WTC11 (cell line): ENCODE results near the gene GDF7. TPM values are rescaled to one million over a fixed set of nuclear protein-coding genes. Genes with fewer than 3 reads are reported as not detected.

Experiments used
- ATAC-seq: fragments of 200-7000 bp; cut with Tn5 transposase; 2 replicates; pipeline ENCODE4 v1.10.0; 2021; ENCODE audit warnings: mild to moderate bottlenecking, moderate library complexity
- CTCF ChIA-PET: fragments of 300-600 bp; sonication (Branson Sonifier 250); formaldehyde crosslinking; loops from one replicate; lab custom pipeline; 2021; ENCODE audit warnings: antibody characterized with exemption; lab: Charles Lee
- POLR2A ChIA-PET: fragments of 350-600 bp; sonication (Branson Sonifier 250); formaldehyde crosslinking; loops from one replicate; lab custom pipeline; 2021; ENCODE audit warnings: antibody characterized with exemption; lab: Charles Lee
- DNase-seq: peaks from one replicate; pipeline ENCODE4 v3.0.0; 2021; ENCODE audit warnings: low spot score
- H3K27ac Mint-ChIP-seq: 2 replicates; pipeline ENCODE4 v1.8.0; 2021; ENCODE audit warnings: mixed read lengths
- H3K27me3 Mint-ChIP-seq: 2 replicates; pipeline ENCODE4 v1.8.0; 2021; ENCODE audit warnings: low read depth, mild to moderate bottlenecking, moderate library complexity, mixed read lengths
- H3K36me3 Mint-ChIP-seq: 2 replicates; pipeline ENCODE4 v1.8.0; 2021; ENCODE audit warnings: mixed read lengths
- H3K4me1 Mint-ChIP-seq: 2 replicates; pipeline ENCODE4 v1.8.0; 2022; ENCODE audit warnings: mixed read lengths
- H3K4me3 Mint-ChIP-seq: 2 replicates; pipeline ENCODE4 v1.8.0; 2021; ENCODE audit warnings: mild to moderate bottlenecking, moderate library complexity, mixed read lengths
- H3K9me3 Mint-ChIP-seq: 2 replicates; pipeline ENCODE4 v1.8.0; 2021; ENCODE audit warnings: mixed read lengths
- CREB1 ChIP-seq: sonication (generic); formaldehyde crosslinking; IDR thresholded peaks from 2 replicates; pipeline ENCODE4 v1.8.0; 2023; ENCODE audit warnings: mild to moderate bottlenecking, missing genetic modification reagents
- CREM ChIP-seq: sonication (generic); formaldehyde crosslinking; IDR thresholded peaks from 2 replicates; pipeline ENCODE4 v1.8.1; 2022; ENCODE audit warnings: mild to moderate bottlenecking, missing genetic modification reagents, moderate library complexity
- EMX1 ChIP-seq: fragments of 250-450 bp; sonication (Bioruptor Pico); IDR thresholded peaks from 2 replicates; pipeline ENCODE4 v1.8.0; 2021; ENCODE audit warnings: mild to moderate bottlenecking
- GRHL2 ChIP-seq: fragments of 250-450 bp; sonication (Bioruptor Pico); IDR thresholded peaks from 2 replicates; pipeline ENCODE4 v1.8.0; 2022; ENCODE audit warnings: mild to moderate bottlenecking, moderate library complexity; ENCODE audit not compliant: insufficient replicate concordance, severe bottlenecking
- JUN ChIP-seq: sonication (generic); formaldehyde crosslinking; IDR thresholded peaks from 2 replicates; pipeline ENCODE4 v1.8.0; 2023; ENCODE audit warnings: mild to moderate bottlenecking, missing genetic modification reagents
- MXD4 ChIP-seq: fragments of 250-450 bp; sonication (Bioruptor Pico); IDR thresholded peaks from 2 replicates; pipeline ENCODE4 v1.8.0; 2021; ENCODE audit warnings: mild to moderate bottlenecking, moderate library complexity, borderline replicate concordance
- SMAD3 ChIP-seq: sonication (generic); formaldehyde crosslinking; IDR thresholded peaks from 2 replicates; pipeline ENCODE4 v1.8.0; 2022; ENCODE audit warnings: missing genetic modification reagents, mild to moderate bottlenecking, borderline replicate concordance
- SOX15 ChIP-seq: fragments of 250-450 bp; sonication (Bioruptor Pico); IDR thresholded peaks from 2 replicates; pipeline ENCODE4 v1.9.0; 2021; ENCODE audit warnings: mild to moderate bottlenecking
- SP1 ChIP-seq: sonication (generic); formaldehyde crosslinking; conservative IDR thresholded peaks from 2 replicates; pipeline ENCODE4 v1.8.1; 2022; ENCODE audit warnings: missing genetic modification reagents
- TP53 ChIP-seq: sonication (generic); formaldehyde crosslinking; IDR thresholded peaks from 2 replicates; pipeline ENCODE4 v1.8.1; 2023; ENCODE audit warnings: mild to moderate bottlenecking, missing genetic modification reagents
- ZNF416 ChIP-seq: fragments of 250-450 bp; sonication (Bioruptor Pico); IDR thresholded peaks from 2 replicates; pipeline ENCODE4 v1.9.0; 2021; ENCODE audit warnings: mild to moderate bottlenecking, inconsistent platforms
- ZNF423 ChIP-seq: fragments of 250-450 bp; sonication (Bioruptor Pico); IDR thresholded peaks from 2 replicates; pipeline ENCODE4 v2.1.2; 2022; ENCODE audit warnings: mild to moderate bottlenecking, moderate library complexity
- ZNF671 ChIP-seq: fragments of 250-450 bp; sonication (Bioruptor Pico); IDR thresholded peaks from 2 replicates; pipeline ENCODE4 v1.8.0; 2021; ENCODE audit warnings: mild to moderate bottlenecking
- total RNA-seq: library from RNA; stranded (reverse); gene quantifications from 3 replicates; pipeline ENCODE4 v1.2.3, GENCODE V29; 2021
- TF ChIP-seq, protein P1 (sequence below): sonication (generic); formaldehyde crosslinking; IDR thresholded peaks from 2 replicates; pipeline ENCODE4 v1.8.0; 2023; ENCODE audit warnings: missing genetic modification reagents
- TF ChIP-seq, protein P2 (sequence below): sonication (generic); formaldehyde crosslinking; IDR thresholded peaks from 2 replicates; pipeline ENCODE4 v1.8.0; 2023; ENCODE audit warnings: mild to moderate bottlenecking, missing genetic modification reagents
- TF ChIP-seq, protein P3 (sequence below): sonication (generic); formaldehyde crosslinking; IDR thresholded peaks from 2 replicates; pipeline ENCODE4 v1.8.1; 2022; ENCODE audit warnings: low read depth, mild to moderate bottlenecking, moderate library complexity, missing genetic modification reagents, borderline replicate concordance
- TF ChIP-seq, protein P4 (sequence below): sonication (generic); formaldehyde crosslinking; conservative IDR thresholded peaks from 2 replicates; pipeline ENCODE4 v1.8.1; 2022; ENCODE audit warnings: mild to moderate bottlenecking, missing genetic modification reagents
- TF ChIP-seq, protein P5 (sequence below): sonication (generic); formaldehyde crosslinking; IDR thresholded peaks from 2 replicates; pipeline ENCODE4 v1.8.0; 2022; ENCODE audit warnings: mild to moderate bottlenecking, missing genetic modification reagents
- TF ChIP-seq, protein P6 (sequence below): sonication (generic); formaldehyde crosslinking; IDR thresholded peaks from 2 replicates; pipeline ENCODE4 v1.8.1; 2023; ENCODE audit warnings: mild to moderate bottlenecking, missing genetic modification reagents
- TF ChIP-seq, protein P7 (sequence below): sonication (generic); formaldehyde crosslinking; IDR thresholded peaks from 2 replicates; pipeline ENCODE4 v1.8.0; 2023; ENCODE audit warnings: missing genetic modification reagents, mild to moderate bottlenecking, borderline replicate concordance

GDF7 gene
- total RNA-seq, 1 experiment from 2014 or later = 0.55 TPM

DNA sequence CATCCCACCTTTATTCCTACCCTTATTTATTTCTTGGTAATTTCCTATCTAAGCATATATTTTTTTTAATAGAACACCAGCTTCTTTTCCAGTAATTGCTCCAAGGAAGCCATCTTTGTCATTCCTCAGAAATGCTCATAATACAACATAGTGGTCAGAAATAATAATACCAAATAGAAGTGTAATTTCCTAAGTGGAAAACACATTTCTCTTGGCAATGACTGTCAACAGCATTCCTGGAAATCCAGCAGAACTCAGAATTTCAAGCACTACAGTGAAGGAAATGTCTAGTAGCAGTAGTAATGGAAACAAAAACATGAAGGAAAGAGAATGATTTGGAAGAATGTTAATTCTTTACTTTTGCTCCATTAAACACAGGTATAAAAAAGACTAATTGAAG lies 56.6 kb downstream of the GDF7 start (continued):
- TF ChIP-seq, protein P1, sequence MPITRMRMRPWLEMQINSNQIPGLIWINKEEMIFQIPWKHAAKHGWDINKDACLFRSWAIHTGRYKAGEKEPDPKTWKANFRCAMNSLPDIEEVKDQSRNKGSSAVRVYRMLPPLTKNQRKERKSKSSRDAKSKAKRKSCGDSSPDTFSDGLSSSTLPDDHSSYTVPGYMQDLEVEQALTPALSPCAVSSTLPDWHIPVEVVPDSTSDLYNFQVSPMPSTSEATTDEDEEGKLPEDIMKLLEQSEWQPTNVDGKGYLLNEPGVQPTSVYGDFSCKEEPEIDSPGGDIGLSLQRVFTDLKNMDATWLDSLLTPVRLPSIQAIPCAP (CRISPR knock-in tag) = no peak
- TF ChIP-seq MXD4 (CRISPR knock-in tag) (no peak), TP53 (CRISPR knock-in tag) (no peak)

DNA sequence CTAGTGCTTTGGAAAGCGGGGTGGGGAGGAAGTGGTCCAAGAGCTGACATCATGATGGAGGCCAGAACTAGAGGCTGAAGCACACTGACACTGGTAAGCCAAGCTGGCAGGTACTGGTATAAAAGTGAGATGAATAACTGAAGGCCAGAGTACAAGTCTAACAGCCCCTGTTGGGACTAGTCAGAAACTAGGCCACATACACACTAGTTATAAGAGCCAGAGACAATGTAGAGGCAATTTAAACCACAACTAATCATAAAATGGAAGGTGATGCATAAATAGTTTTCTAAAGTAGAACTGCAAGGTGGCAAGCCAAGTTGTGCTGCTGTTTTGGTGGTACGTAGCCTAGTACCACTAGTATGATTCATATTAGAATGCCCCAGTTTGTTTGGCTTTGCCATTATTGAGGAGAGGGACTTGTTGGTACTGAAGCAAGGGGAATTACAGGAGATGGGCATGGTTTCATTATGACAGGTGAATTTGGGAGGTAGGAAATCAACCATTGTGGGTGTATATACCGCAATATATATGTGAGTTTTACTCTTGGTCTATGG lies 57.6 kb downstream of the GDF7 start:
- TF ChIP-seq CREB1 (CRISPR knock-in tag) (no peak), SOX15 (CRISPR knock-in tag) (no peak), TP53 (CRISPR knock-in tag) (no peak), ZNF423 (CRISPR knock-in tag) (no peak), SP1 (no peak)
- TF ChIP-seq, protein P2, sequence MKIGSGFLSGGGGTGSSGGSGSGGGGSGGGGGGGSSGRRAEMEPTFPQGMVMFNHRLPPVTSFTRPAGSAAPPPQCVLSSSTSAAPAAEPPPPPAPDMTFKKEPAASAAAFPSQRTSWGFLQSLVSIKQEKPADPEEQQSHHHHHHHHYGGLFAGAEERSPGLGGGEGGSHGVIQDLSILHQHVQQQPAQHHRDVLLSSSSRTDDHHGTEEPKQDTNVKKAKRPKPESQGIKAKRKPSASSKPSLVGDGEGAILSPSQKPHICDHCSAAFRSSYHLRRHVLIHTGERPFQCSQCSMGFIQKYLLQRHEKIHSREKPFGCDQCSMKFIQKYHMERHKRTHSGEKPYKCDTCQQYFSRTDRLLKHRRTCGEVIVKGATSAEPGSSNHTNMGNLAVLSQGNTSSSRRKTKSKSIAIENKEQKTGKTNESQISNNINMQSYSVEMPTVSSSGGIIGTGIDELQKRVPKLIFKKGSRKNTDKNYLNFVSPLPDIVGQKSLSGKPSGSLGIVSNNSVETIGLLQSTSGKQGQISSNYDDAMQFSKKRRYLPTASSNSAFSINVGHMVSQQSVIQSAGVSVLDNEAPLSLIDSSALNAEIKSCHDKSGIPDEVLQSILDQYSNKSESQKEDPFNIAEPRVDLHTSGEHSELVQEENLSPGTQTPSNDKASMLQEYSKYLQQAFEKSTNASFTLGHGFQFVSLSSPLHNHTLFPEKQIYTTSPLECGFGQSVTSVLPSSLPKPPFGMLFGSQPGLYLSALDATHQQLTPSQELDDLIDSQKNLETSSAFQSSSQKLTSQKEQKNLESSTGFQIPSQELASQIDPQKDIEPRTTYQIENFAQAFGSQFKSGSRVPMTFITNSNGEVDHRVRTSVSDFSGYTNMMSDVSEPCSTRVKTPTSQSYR (CRISPR knock-in tag) = no peak
- TF ChIP-seq, protein P3, sequence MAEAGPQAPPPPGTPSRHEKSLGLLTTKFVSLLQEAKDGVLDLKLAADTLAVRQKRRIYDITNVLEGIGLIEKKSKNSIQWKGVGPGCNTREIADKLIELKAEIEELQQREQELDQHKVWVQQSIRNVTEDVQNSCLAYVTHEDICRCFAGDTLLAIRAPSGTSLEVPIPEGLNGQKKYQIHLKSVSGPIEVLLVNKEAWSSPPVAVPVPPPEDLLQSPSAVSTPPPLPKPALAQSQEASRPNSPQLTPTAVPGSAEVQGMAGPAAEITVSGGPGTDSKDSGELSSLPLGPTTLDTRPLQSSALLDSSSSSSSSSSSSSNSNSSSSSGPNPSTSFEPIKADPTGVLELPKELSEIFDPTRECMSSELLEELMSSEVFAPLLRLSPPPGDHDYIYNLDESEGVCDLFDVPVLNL (CRISPR knock-in tag) = no peak
- TF ChIP-seq, protein P4, sequence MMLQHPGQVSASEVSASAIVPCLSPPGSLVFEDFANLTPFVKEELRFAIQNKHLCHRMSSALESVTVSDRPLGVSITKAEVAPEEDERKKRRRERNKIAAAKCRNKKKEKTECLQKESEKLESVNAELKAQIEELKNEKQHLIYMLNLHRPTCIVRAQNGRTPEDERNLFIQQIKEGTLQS (CRISPR knock-in tag) = no peak
- ChIA-PET CTCF (no interaction called here), POLR2A (no interaction called here)
- DNase-seq (no peak), ATAC-seq (no peak)
- Mint-ChIP-seq H3K4me3 (no peak overlapping the region), H3K27ac (no peak overlapping the region), H3K36me3 (no peaks in the 10 kb centered on the region), H3K27me3 (no peaks in the 10 kb centered on the region), H3K4me1 (no peaks in the 10 kb centered on the region; the same call in 1 of the 2 replicates), H3K9me3 (no peaks in the 10 kb centered on the region)

DNA sequence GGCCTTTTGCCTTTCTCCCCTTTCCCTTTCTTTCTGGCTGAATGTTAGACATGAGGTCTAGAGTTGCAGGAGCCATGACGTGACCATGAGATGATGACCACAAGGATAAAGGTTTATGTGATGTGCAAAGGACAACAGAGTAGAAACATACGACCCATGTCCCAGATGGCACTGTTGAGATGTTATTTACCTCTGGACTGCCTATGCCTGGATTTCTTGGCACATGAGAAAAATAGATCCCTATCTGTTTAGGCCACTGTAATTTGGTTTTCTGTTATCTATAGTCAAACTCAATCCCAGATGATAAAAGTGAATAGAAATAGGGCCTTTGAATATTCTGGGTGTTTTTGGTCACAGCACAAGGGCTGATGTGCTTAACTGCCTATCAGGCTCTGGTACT lies 58.8 kb downstream of the GDF7 start:
- CTCF ChIA-PET = no interaction called here
- Mint-ChIP-seq H3K36me3 (no peaks in the 10 kb centered on the region), H3K27ac (no peak overlapping the region)

More for the DNA sequence above, 58.8 kb downstream of the GDF7 start:
- ATAC-seq (no peak), DNase-seq (no peak)
- Mint-ChIP-seq H3K9me3 (no peaks in the 10 kb centered on the region), H3K27me3 (no peaks in the 10 kb centered on the region), H3K4me1 (no peaks in the 10 kb centered on the region; the same call in 1 of the 2 replicates), H3K4me3 (no peak overlapping the region)
- no peak for TF ChIP-seq ZNF416 (CRISPR knock-in tag)
- no peak for TF ChIP-seq EMX1
- TF ChIP-seq, protein P5, sequence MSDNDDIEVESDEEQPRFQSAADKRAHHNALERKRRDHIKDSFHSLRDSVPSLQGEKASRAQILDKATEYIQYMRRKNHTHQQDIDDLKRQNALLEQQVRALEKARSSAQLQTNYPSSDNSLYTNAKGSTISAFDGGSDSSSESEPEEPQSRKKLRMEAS (CRISPR knock-in tag) = no peak
- TF ChIP-seq, protein P6, sequence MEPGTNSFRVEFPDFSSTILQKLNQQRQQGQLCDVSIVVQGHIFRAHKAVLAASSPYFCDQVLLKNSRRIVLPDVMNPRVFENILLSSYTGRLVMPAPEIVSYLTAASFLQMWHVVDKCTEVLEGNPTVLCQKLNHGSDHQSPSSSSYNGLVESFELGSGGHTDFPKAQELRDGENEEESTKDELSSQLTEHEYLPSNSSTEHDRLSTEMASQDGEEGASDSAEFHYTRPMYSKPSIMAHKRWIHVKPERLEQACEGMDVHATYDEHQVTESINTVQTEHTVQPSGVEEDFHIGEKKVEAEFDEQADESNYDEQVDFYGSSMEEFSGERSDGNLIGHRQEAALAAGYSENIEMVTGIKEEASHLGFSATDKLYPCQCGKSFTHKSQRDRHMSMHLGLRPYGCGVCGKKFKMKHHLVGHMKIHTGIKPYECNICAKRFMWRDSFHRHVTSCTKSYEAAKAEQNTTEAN (CRISPR knock-in tag) = no peak
- no peak for TF ChIP-seq ZNF671 (CRISPR knock-in tag)
- no peak for TF ChIP-seq JUN (CRISPR knock-in tag)
- no peak for TF ChIP-seq SMAD3 (CRISPR knock-in tag)
- TF ChIP-seq GRHL2 = no peak
- TF ChIP-seq, protein P7, sequence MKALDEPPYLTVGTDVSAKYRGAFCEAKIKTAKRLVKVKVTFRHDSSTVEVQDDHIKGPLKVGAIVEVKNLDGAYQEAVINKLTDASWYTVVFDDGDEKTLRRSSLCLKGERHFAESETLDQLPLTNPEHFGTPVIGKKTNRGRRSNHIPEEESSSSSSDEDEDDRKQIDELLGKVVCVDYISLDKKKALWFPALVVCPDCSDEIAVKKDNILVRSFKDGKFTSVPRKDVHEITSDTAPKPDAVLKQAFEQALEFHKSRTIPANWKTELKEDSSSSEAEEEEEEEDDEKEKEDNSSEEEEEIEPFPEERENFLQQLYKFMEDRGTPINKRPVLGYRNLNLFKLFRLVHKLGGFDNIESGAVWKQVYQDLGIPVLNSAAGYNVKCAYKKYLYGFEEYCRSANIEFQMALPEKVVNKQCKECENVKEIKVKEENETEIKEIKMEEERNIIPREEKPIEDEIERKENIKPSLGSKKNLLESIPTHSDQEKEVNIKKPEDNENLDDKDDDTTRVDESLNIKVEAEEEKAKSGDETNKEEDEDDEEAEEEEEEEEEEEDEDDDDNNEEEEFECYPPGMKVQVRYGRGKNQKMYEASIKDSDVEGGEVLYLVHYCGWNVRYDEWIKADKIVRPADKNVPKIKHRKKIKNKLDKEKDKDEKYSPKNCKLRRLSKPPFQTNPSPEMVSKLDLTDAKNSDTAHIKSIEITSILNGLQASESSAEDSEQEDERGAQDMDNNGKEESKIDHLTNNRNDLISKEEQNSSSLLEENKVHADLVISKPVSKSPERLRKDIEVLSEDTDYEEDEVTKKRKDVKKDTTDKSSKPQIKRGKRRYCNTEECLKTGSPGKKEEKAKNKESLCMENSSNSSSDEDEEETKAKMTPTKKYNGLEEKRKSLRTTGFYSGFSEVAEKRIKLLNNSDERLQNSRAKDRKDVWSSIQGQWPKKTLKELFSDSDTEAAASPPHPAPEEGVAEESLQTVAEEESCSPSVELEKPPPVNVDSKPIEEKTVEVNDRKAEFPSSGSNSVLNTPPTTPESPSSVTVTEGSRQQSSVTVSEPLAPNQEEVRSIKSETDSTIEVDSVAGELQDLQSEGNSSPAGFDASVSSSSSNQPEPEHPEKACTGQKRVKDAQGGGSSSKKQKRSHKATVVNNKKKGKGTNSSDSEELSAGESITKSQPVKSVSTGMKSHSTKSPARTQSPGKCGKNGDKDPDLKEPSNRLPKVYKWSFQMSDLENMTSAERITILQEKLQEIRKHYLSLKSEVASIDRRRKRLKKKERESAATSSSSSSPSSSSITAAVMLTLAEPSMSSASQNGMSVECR (CRISPR knock-in tag) = no peak
- no peak for TF ChIP-seq CREM (CRISPR knock-in tag)
- POLR2A ChIA-PET = no interaction called here
